ENCODE measurements around the gene ASIC1.
A peak's percentile ranks its signal among the peaks of the same experiment; 100 is the strongest.
"Not testable (repeated sequence)": the region's sequence is repeated elsewhere in the genome, so short reads cannot be mapped to it uniquely, and the experiment has no call there.

The ASIC1 gene

DNA sequence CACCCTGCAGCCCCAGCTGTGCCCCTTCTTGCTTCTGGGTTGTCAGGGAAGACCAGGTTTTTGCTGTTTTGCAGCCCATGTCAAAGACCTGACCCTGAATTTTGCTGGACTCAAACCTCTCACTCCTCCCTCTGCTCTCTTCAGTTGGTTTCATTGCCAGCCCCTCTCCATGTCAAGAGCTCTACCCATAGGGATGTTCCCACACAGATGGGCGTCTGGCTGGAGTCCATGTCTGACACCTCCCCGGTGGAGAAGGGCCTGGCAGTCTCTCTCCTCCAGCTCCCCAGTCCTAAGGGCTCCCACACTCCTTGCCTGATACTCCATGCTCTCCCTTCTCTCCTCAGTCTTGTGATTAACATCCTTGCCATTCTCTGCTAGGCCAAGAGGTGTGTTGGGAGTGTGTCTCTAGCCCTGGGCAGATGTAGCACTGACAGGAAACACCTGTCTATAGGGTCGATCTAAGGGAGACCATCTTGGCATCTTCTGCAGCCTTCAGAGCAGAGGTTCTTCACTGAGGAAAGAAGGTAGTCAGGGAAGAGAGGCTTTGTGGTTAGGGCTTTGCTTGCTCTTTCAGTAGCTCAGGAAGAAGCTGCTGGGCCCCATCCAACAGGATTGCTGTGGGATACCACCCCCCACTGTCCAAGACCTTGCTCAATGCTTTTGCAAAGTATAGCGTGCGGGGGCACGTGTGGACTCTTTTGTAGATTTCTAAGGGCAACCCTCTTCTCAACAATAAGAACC, 4.7 kb downstream of the ASIC1 start:
- no peak for DNase-seq

DNA sequence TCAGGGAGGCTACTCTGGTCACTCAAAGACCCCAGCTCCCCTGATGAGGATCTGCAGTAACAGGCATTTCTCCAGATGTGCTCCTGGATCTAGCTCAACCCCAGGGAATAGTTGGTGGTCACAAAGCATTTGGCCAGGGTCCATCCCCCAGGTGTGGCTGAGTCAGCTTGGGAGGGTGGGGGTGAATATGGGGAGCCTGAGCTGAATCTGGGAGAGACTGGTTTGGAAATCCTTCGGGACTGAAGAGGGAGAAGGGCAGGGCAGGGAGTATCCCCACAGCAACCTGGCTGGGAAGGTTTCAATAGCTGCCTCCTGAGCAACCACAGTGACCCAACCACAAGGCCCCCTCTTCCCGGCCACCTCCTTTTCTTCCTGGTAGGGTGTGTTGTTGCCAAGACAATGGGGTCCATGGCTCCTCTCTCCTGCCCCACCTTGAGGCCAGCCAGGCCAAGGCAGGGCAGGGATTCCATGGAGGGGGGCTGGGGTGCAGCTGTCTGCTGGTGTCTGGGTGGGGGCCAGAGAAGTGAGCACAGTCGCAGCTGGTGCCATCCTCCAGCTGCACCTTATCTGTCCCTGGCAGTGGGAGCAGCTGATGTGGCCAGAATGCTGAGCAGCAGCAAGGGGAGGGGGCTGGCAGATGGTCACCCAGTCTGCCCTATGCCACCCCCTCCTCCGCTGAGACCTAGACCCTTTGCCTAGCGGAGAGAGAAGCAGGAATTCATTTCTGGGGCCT, 5.5 kb downstream of the ASIC1 start:
- no peak for DNase-seq

GRCh38 chr12:50065726-50066310, 8.4 kb downstream of the ASIC1 start:
- DNase-seq, result no peak

DNA sequence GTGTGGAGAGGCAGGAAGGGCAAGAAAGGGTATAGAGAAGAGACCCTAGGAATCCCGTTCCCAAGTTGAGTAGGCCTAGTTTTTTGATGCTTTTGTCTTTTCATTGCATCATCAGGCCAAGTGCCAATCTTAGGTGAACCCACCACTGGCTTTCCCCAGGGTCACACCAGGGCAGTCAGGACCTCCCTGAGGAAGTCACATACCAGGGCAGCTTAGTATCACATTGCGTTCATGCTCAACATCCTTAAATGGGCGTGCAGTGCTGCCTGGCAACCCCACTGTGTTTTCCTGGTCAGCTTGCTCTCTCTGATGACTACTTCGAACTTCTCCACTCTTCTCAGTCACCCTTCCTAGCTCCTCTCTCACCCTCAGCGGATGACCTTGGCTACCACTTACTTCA, 9.0 kb downstream of the ASIC1 start:
- peak; percentile 86 for DNase-seq

DNA sequence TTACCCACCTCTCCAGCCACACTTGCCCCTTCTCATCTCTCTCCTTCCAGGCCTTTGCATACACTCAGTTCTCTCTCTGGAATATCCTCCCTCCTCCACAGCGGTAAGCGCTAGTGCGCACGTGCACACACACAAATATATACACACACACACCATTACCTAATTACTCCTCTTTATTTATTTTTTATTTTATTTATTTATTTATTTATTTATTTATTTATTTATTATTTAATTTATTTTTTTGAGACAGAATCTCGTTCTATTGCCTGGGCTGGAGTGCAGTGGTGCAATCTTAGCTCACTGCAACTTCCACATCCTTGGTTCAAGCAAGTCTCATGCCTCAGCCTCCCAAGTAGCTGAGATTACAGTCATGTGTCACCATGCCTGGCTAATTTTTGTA, 11.7 kb downstream of the ASIC1 start:
- no peak for DNase-seq

DNA sequence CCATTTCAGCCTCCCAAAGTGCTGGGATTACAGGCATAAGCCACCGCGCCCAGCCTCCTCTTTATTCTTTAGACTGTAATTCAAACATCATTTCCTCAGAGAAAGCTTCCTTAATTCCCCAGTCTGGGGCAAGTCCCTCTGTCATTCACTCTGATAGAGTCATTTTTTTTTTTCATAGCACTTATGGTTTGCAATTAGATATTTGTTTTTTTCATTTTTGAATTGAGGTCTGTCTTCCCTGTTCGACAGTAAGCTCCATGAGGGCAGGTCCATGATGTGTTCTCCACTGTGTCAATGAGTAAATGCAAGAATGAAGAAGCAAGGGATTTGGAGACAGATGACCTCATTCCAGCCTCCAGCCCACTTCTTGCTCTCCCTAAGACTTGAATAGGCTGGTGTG, 12.1 kb downstream of the ASIC1 start:
- DNase-seq, result no peak

GRCh38 chr12:50070314-50071060, 13.1 kb downstream of the ASIC1 start:
- peak; percentile 85 for DNase-seq

GRCh38 chr12:50072198-50072907, 15.0 kb downstream of the ASIC1 start:
- no peak for DNase-seq

- DNase-seq, result no peak
These were observed 15.8 kb downstream of the ASIC1 start for GRCh38 chr12:50073206-50073605.

GRCh38 chr12:50073712-50074111, 16.3 kb downstream of the ASIC1 start:
- DNase-seq, result no peak

GRCh38 chr12:50074936-50075807, 17.8 kb downstream of the ASIC1 start:
- peak; percentile 87 for DNase-seq

- no peak for DNase-seq
These were observed 18.4 kb downstream of the ASIC1 start for GRCh38 chr12:50075808-50076170.

GRCh38 chr12:50077099-50077498, 19.7 kb downstream of the ASIC1 start:
- DNase-seq, result no peak

- DNase-seq, result no peak
These were observed 20.9 kb downstream of the ASIC1 start for GRCh38 chr12:50078281-50078680.

DNA sequence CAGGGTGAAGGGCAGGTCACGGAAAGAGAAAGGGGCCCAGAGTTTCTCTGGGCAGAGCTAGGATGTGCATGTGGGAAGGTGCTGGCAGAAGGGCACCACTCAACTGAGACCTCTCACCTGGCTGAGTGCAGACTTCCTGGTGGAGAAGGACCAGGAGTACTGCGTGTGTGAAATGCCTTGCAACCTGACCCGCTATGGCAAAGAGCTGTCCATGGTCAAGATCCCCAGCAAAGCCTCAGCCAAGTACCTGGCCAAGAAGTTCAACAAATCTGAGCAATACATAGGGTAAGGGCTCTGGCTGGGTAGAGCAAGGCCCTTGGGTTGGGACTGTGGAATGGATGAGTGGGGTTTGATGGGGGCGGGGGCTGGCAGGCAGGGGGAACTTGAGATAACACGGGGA, 22.4 kb downstream of the ASIC1 start:
- no peak for DNase-seq

DNA sequence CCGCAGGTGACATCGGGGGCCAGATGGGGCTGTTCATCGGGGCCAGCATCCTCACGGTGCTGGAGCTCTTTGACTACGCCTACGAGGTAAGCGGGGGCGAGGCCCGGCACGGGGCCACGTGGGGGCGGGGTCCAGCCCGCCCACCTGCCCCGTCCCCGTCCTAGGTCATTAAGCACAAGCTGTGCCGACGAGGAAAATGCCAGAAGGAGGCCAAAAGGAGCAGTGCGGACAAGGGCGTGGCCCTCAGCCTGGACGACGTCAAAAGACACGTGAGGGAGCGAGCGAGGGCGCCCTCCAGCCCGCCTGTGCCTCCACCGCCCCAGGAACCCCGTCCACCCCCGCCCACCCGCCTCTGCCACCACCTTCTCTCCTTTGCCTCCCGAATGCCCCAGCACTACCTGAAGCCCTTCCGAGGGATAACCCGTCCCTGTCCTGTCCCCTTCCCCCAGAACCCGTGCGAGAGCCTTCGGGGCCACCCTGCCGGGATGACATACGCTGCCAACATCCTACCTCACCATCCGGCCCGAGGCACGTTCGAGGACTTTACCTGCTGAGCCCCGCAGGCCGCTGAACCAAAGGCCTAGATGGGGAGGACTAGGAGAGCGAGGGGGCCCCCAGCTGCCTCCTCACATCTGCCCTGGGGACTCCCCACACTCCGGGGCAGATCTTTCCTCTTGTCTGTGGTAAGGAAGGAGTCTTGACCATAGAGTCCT, 23.9 kb downstream of the ASIC1 start:
- DNase-seq, result no peak

GRCh38 chr12:50082644-50083043, 25.2 kb downstream of the ASIC1 start:
- DNase-seq, result no peak

GRCh38 chr12:50083301-50083700, 25.9 kb downstream of the ASIC1 start:
- peak; percentile 28 for DNase-seq

GRCh38 chr12:50084409-50084774, 27.0 kb downstream of the ASIC1 start:
- not testable (repeated sequence) for DNase-seq

DNA sequence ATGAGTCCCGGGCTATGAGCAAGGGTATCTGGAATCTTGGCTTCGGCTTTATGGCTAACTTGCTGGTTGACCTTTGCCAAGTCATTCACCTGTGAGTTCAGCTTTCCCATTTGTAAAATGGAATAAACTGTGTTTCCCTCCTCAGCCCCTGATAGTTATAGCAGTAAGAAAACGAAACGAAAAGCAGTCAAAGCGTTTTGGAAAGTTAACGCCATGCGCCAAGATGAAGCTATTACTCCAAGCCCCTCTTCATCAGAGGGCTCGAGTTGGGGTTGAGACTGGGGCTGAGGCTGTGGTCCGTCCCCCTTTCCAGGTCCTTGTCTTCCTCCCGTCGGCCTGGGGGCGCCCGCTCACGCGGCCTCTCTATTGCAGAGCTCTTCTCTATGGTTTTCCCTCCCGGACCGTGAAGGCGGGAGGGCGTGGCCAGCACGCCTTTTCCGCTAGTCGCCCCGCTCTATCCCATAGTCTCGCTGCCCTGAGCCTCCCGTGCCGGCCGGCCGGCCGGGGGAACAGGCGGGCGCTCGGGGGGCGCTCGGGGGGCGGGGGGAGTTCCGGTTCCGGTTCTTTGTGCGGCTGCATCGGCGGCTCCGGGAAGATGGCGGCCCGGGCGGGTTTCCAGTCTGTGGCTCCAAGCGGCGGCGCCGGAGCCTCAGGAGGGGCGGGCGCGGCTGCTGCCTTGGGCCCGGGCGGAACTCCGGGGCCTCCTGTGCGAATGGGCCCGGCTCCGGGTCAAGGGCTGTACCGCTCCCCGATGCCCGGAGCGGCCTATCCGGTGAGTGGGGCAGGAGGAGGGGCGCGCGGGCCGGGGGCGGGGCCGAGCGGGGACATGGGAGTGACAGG, 27.6 kb downstream of the ASIC1 start, which contains the start of gene SMARCD1:
SMARCD1 (plus strand) TSS at position 568 of the 840 bp plus-strand sequence; CDS start at position 596, 28 bp downstream.
- peak; percentile 93 for DNase-seq
